Endothelial cell of umbilical vein (primary cell): ENCODE data around the gene IFNA1.

Experiments
- JUN ChIP-seq: IDR thresholded peaks from 2 replicates; pipeline ENCODE4 v1.6.1; 2011; ENCODE audit warnings: borderline replicate concordance, low read depth; ENCODE audit not compliant: insufficient read length, insufficient read depth
- POLR2AphosphoS5 ChIP-seq: IDR thresholded peaks from 2 replicates; pipeline ENCODE4 v1.6.1; 2012; ENCODE audit warnings: low read depth, mild to moderate bottlenecking, control low read depth, low read length, moderate library complexity; ENCODE audit not compliant: insufficient read depth
- TF ChIP-seq, protein P1 (sequence below), 2 donors: IDR thresholded peaks; 1 replicate in 1 of 2; 2 replicates in 1 of 2; pipeline ENCODE4 v1.5.1; 2011; ENCODE audit warnings: low read length in 2 of 2, mild to moderate bottlenecking in 2 of 2, moderate library complexity in 2 of 2, control low read depth in 1 of 2, inconsistent platforms in 1 of 2, low read depth in 1 of 2; ENCODE audit not compliant: insufficient read depth in 1 of 2; ENCODE audit errors: extremely low read depth in 1 of 2

DNA sequence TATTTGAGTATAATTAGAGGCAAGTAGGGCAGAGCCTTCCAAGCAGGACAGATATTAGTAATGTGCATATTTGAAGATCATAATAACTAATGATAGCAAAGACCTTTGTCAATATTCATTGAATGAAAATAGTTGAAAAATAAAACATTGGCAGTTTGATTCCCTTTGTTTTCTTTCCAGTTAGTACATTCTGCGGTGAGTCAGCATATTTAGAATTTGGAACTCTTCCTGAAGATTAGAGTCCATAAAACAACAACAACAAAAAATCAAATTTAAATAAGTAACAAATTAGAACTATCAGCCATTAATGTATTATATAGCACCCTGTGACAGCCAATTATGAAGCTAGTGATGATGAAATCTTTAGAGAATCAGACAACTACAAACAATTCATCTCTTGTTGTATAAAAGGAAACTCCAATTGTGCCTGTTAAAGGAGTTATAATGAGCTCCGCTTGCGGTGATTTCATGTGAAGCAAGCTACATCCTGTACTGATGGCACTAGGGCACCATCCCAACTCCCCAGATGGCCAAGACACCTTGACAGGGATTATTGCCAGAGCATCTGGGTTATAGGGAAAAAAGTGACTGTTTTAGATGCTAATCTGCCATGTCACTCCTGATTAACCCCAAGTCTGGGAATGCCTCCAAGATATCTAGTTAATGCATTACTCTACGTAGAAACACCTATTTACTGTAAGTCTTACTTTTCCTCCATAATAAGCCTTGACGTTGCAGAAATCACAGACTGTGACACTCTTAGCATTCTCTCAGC is 24.6 kb upstream of the IFNA1 start:
- TF ChIP-seq JUN (no peak), POLR2AphosphoS5 (no peak)
- TF ChIP-seq, protein P1, sequence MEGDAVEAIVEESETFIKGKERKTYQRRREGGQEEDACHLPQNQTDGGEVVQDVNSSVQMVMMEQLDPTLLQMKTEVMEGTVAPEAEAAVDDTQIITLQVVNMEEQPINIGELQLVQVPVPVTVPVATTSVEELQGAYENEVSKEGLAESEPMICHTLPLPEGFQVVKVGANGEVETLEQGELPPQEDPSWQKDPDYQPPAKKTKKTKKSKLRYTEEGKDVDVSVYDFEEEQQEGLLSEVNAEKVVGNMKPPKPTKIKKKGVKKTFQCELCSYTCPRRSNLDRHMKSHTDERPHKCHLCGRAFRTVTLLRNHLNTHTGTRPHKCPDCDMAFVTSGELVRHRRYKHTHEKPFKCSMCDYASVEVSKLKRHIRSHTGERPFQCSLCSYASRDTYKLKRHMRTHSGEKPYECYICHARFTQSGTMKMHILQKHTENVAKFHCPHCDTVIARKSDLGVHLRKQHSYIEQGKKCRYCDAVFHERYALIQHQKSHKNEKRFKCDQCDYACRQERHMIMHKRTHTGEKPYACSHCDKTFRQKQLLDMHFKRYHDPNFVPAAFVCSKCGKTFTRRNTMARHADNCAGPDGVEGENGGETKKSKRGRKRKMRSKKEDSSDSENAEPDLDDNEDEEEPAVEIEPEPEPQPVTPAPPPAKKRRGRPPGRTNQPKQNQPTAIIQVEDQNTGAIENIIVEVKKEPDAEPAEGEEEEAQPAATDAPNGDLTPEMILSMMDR (IDR thresholded peaks at IDR 0.05; ENCODE audit: extremely low read depth in 1 of 2, insufficient read depth in 1 of 2, low read depth in 1 of 2, low read length in 2 of 2) = no peak
